ENCODE data around the gene NKAIN2.
"Not testable (repeated sequence)": the region's sequence is repeated elsewhere in the genome, so short reads cannot be mapped to it uniquely, and the experiment has no call there.

NKAIN2 gene

GRCh38 chr6:124356276-124356810 lies 552.7 kb downstream of the NKAIN2 start:
- Histone ChIP-seq H3K4me1 (ENCODE audit: control insufficient read depth, insufficient read depth, low read length) (no peaks in the 10 kb centered on the region), H3K36me3 (ENCODE audit: control insufficient read depth, insufficient read depth, low read length, severe bottlenecking) (no peaks in the 10 kb centered on the region), H3K4me3 (ENCODE audit: low read length) (no peak overlapping the region), H3K9ac (ENCODE audit: low read length) (no peak overlapping the region), H3K9me3 (ENCODE audit: control insufficient read depth, low read length) (peaks cover 2% of the 10 kb centered on the region), H3K27me3 (replicated peaks; ENCODE audit: control insufficient read depth, insufficient read depth, low read length) (no peaks in the 10 kb centered on the region)
- DNase-seq (ENCODE audit: low read depth) = no peak

GRCh38 chr6:124356811-124357210 lies 553.1 kb downstream of the NKAIN2 start:
- peaks cover 2% of the 10 kb centered on the region for H3K9me3 ChIP-seq (ENCODE audit: control insufficient read depth, low read length)
- no peak for DNase-seq (ENCODE audit: low read depth)
- no peak overlapping the region for H3K9ac ChIP-seq (ENCODE audit: low read length)
- no peak overlapping the region for H3K4me3 ChIP-seq (ENCODE audit: low read length)
- H3K36me3 ChIP-seq (ENCODE audit: control insufficient read depth, insufficient read depth, low read length, severe bottlenecking) = no peaks in the 10 kb centered on the region
- H3K4me1 ChIP-seq (ENCODE audit: control insufficient read depth, insufficient read depth, low read length) = no peaks in the 10 kb centered on the region
- no peaks in the 10 kb centered on the region for H3K27me3 ChIP-seq (replicated peaks; ENCODE audit: control insufficient read depth, insufficient read depth, low read length)

GRCh38 chr6:124368131-124368530 lies 564.5 kb downstream of the NKAIN2 start:
- Histone ChIP-seq H3K36me3 (ENCODE audit: control insufficient read depth, insufficient read depth, low read length, severe bottlenecking) (no peaks in the 10 kb centered on the region), H3K9ac (ENCODE audit: low read length) (no peak overlapping the region), H3K4me1 (ENCODE audit: control insufficient read depth, insufficient read depth, low read length) (peaks cover 6% of the 10 kb centered on the region), H3K9me3 (ENCODE audit: control insufficient read depth, low read length) (no peaks in the 10 kb centered on the region), H3K27me3 (replicated peaks; ENCODE audit: control insufficient read depth, insufficient read depth, low read length) (no peaks in the 10 kb centered on the region), H3K4me3 (ENCODE audit: low read length) (no peak overlapping the region)
- no peak for DNase-seq (ENCODE audit: low read depth)

GRCh38 chr6:124371974-124372475 lies 568.4 kb downstream of the NKAIN2 start:
- Histone ChIP-seq H3K36me3 (ENCODE audit: control insufficient read depth, insufficient read depth, low read length, severe bottlenecking) (no peaks in the 10 kb centered on the region), H3K4me3 (ENCODE audit: low read length) (peak overlapping the region; percentile 2), H3K9ac (ENCODE audit: low read length) (no peak overlapping the region), H3K27me3 (replicated peaks; ENCODE audit: control insufficient read depth, insufficient read depth, low read length) (no peaks in the 10 kb centered on the region), H3K4me1 (ENCODE audit: control insufficient read depth, insufficient read depth, low read length) (peaks cover 6% of the 10 kb centered on the region), H3K9me3 (ENCODE audit: control insufficient read depth, low read length) (no peaks in the 10 kb centered on the region)
- no peak for DNase-seq (ENCODE audit: low read depth)

GRCh38 chr6:124373386-124373785 lies 569.7 kb downstream of the NKAIN2 start:
- no peak overlapping the region for H3K9ac ChIP-seq (ENCODE audit: low read length)
- no peaks in the 10 kb centered on the region for H3K27me3 ChIP-seq (replicated peaks; ENCODE audit: control insufficient read depth, insufficient read depth, low read length)
- H3K9me3 ChIP-seq (ENCODE audit: control insufficient read depth, low read length) = no peaks in the 10 kb centered on the region
- DNase-seq (ENCODE audit: low read depth) = no peak
- peaks cover 6% of the 10 kb centered on the region for H3K4me1 ChIP-seq (ENCODE audit: control insufficient read depth, insufficient read depth, low read length)
- no peak overlapping the region for H3K4me3 ChIP-seq (ENCODE audit: low read length)
- H3K36me3 ChIP-seq (ENCODE audit: control insufficient read depth, insufficient read depth, low read length, severe bottlenecking) = no peaks in the 10 kb centered on the region

- no peaks in the 10 kb centered on the region for H3K36me3 ChIP-seq (ENCODE audit: control insufficient read depth, insufficient read depth, low read length, severe bottlenecking)
- H3K9ac ChIP-seq (ENCODE audit: low read length) = no peak overlapping the region
- H3K4me1 ChIP-seq (ENCODE audit: control insufficient read depth, insufficient read depth, low read length) = no peaks in the 10 kb centered on the region
- H3K9me3 ChIP-seq (ENCODE audit: control insufficient read depth, low read length) = peaks cover 6% of the 10 kb centered on the region
- no peaks in the 10 kb centered on the region for H3K27me3 ChIP-seq (replicated peaks; ENCODE audit: control insufficient read depth, insufficient read depth, low read length)
- no peak overlapping the region for H3K4me3 ChIP-seq (ENCODE audit: low read length)
- no peak for DNase-seq (ENCODE audit: low read depth)
Observed at GRCh38 chr6:124389127-124389526, 585.5 kb downstream of the NKAIN2 start.

GRCh38 chr6:124393536-124393935 lies 589.9 kb downstream of the NKAIN2 start:
- Histone ChIP-seq H3K4me1 (ENCODE audit: control insufficient read depth, insufficient read depth, low read length) (no peaks in the 10 kb centered on the region), H3K9ac (ENCODE audit: low read length) (no peak overlapping the region), H3K36me3 (ENCODE audit: control insufficient read depth, insufficient read depth, low read length, severe bottlenecking) (no peaks in the 10 kb centered on the region), H3K4me3 (ENCODE audit: low read length) (no peak overlapping the region), H3K27me3 (replicated peaks; ENCODE audit: control insufficient read depth, insufficient read depth, low read length) (no peaks in the 10 kb centered on the region), H3K9me3 (ENCODE audit: control insufficient read depth, low read length) (peaks cover 5% of the 10 kb centered on the region)
- DNase-seq (ENCODE audit: low read depth) = no peak

- Histone ChIP-seq H3K36me3 (ENCODE audit: control insufficient read depth, insufficient read depth, low read length, severe bottlenecking) (no peaks in the 10 kb centered on the region), H3K9ac (ENCODE audit: low read length) (no peak overlapping the region), H3K4me1 (ENCODE audit: control insufficient read depth, insufficient read depth, low read length) (no peaks in the 10 kb centered on the region)
Observed at GRCh38 chr6:124396361-124396760, 592.7 kb downstream of the NKAIN2 start.

GRCh38 chr6:124400261-124400999 lies 596.8 kb downstream of the NKAIN2 start:
- Histone ChIP-seq H3K4me1 (ENCODE audit: control insufficient read depth, insufficient read depth, low read length) (no peaks in the 10 kb centered on the region), H3K9ac (ENCODE audit: low read length) (no peak overlapping the region), H3K9me3 (ENCODE audit: control insufficient read depth, low read length) (no peaks in the 10 kb centered on the region), H3K36me3 (ENCODE audit: control insufficient read depth, insufficient read depth, low read length, severe bottlenecking) (no peaks in the 10 kb centered on the region), H3K4me3 (ENCODE audit: low read length) (no peak overlapping the region), H3K27me3 (replicated peaks; ENCODE audit: control insufficient read depth, insufficient read depth, low read length) (no peaks in the 10 kb centered on the region)
- no peak for DNase-seq (ENCODE audit: low read depth)

More at GRCh38 chr6:124396361-124396760, 592.7 kb downstream of the NKAIN2 start:
- H3K4me3 ChIP-seq (ENCODE audit: low read length) = no peak overlapping the region
- H3K9me3 ChIP-seq (ENCODE audit: control insufficient read depth, low read length) = no peaks in the 10 kb centered on the region
- no peaks in the 10 kb centered on the region for H3K27me3 ChIP-seq (replicated peaks; ENCODE audit: control insufficient read depth, insufficient read depth, low read length)
- DNase-seq (ENCODE audit: low read depth) = no peak

- not testable (repeated sequence) for H3K9me3 ChIP-seq (ENCODE audit: control insufficient read depth, low read length); H3K27me3 ChIP-seq (replicated peaks; ENCODE audit: control insufficient read depth, insufficient read depth, low read length); H3K4me3 ChIP-seq (ENCODE audit: low read length); H3K9ac ChIP-seq (ENCODE audit: low read length); H3K36me3 ChIP-seq (ENCODE audit: control insufficient read depth, insufficient read depth, low read length, severe bottlenecking); DNase-seq (ENCODE audit: low read depth); H3K4me1 ChIP-seq (ENCODE audit: control insufficient read depth, insufficient read depth, low read length)
Observed at GRCh38 chr6:124410425-124410824, 606.8 kb downstream of the NKAIN2 start.

GRCh38 chr6:124412657-124413056 lies 609.0 kb downstream of the NKAIN2 start:
- H3K9ac ChIP-seq (ENCODE audit: low read length); H3K4me3 ChIP-seq (ENCODE audit: low read length); H3K4me1 ChIP-seq (ENCODE audit: control insufficient read depth, insufficient read depth, low read length); H3K9me3 ChIP-seq (ENCODE audit: control insufficient read depth, low read length); DNase-seq (ENCODE audit: low read depth); H3K36me3 ChIP-seq (ENCODE audit: control insufficient read depth, insufficient read depth, low read length, severe bottlenecking); H3K27me3 ChIP-seq (replicated peaks; ENCODE audit: control insufficient read depth, insufficient read depth, low read length): not testable (repeated sequence)
